IMR-90 (cell line): ENCODE data around the gene ZG16B. TPM values are rescaled to one million over a fixed set of nuclear protein-coding genes. Genes with fewer than 3 reads are reported as not detected.

Source experiments
- ATAC-seq: fragments of 200-7000 bp; cut with Tn5 transposase; 2 replicates; pipeline ENCODE4 v1.9.1; 2020; ENCODE audit warnings: low read depth, mild to moderate bottlenecking, moderate library complexity
- BruUV-seq: library from RNA; stranded (reverse); fragments of 400-500 nt; replicated peaks from 2 replicates; lab custom pipeline; 2021; lab: Mats Ljungman, UMichigan
- CTCF ChIA-PET: fragments of 300-600 bp; formaldehyde crosslinking; extraction: SDS; loops from one replicate; lab custom pipeline; 2021; ENCODE audit warnings: antibody characterized with exemption; lab: Yijun Ruan, JAX
- POLR2A ChIA-PET: fragments of 300-600 bp; sonication (Branson Sonifier 250); formaldehyde crosslinking; loops from one replicate; lab custom pipeline; 2022; ENCODE audit warnings: antibody characterized with exemption; ENCODE audit not compliant: unreplicated experiment; lab: Charles Lee
- DNase-seq: peaks from one replicate; pipeline ENCODE4 v3.0.0; 2013
- H2AFZ ChIP-seq: replicated peaks from 2 replicates; pipeline ENCODE3; 2013; ENCODE audit warnings: low read length, mild to moderate bottlenecking; ENCODE audit not compliant: poor library complexity
- H2AK5ac ChIP-seq: 2 replicates; pipeline ENCODE4 v1.6.1; 2013; ENCODE audit warnings: low read depth, low read length, inconsistent platforms
- H2AK9ac ChIP-seq: replicated peaks from 2 replicates; pipeline ENCODE3; 2013; ENCODE audit warnings: mild to moderate bottlenecking, low read depth, low read length, moderate library complexity; ENCODE audit not compliant: poor library complexity
- H2BK120ac ChIP-seq: 2 replicates; pipeline ENCODE4 v1.6.1; 2013; ENCODE audit warnings: low read depth, low read length, inconsistent platforms
- H2BK15ac ChIP-seq: 3 replicates; pipeline ENCODE4 v1.6.1; 2013; ENCODE audit warnings: low read depth, low read length, inconsistent platforms
- H2BK20ac ChIP-seq: 2 replicates; pipeline ENCODE4 v1.6.1; 2013; ENCODE audit warnings: low read depth, mild to moderate bottlenecking, inconsistent platforms, low read length, moderate library complexity
- H2BK5ac ChIP-seq: 2 replicates; pipeline ENCODE4 v1.6.1; 2013; ENCODE audit warnings: mild to moderate bottlenecking, low read depth, low read length, inconsistent platforms; ENCODE audit not compliant: poor library complexity, severe bottlenecking
- H3K14ac ChIP-seq: replicated peaks from 2 replicates; pipeline ENCODE4 v1.6.1; 2013; ENCODE audit warnings: low read depth, low read length, inconsistent platforms
- H3K18ac ChIP-seq: 2 replicates; pipeline ENCODE4 v1.6.1; 2013; ENCODE audit warnings: low read depth, low read length, control low read depth
- H3K23ac ChIP-seq: 2 replicates; pipeline ENCODE4 v1.6.1; 2013; ENCODE audit warnings: low read depth, low read length, inconsistent platforms
- H3K27ac ChIP-seq: 2 replicates; pipeline ENCODE4 v1.5.1; 2013; ENCODE audit warnings: mild to moderate bottlenecking, control low read depth, low read length; ENCODE audit not compliant: insufficient read depth
- H3K27me3 ChIP-seq: 2 replicates; pipeline ENCODE4 v1.6.1; 2013; ENCODE audit warnings: low read length; ENCODE audit not compliant: control insufficient read depth, insufficient read depth
- H3K36me3 ChIP-seq: 2 replicates; pipeline ENCODE4 v1.6.1; 2013; ENCODE audit warnings: low read length, mixed read lengths; ENCODE audit not compliant: control insufficient read depth, insufficient read depth
- H3K4ac ChIP-seq: 2 replicates; pipeline ENCODE4 v1.6.1; 2013; ENCODE audit warnings: low read depth, low read length, inconsistent platforms
- H3K4me1 ChIP-seq: 2 replicates; pipeline ENCODE4 v1.6.1; 2013; ENCODE audit warnings: low read length, mixed read lengths; ENCODE audit not compliant: control insufficient read depth, insufficient read depth
- H3K4me2 ChIP-seq: 2 replicates; pipeline ENCODE4 v1.6.1; 2013; ENCODE audit warnings: low read depth, mild to moderate bottlenecking, control low read depth, low read length, moderate library complexity
- H3K4me3 ChIP-seq: 2 replicates; pipeline ENCODE4 v1.5.1; 2013; ENCODE audit warnings: low read depth, mild to moderate bottlenecking, control low read depth, low read length, moderate library complexity; ENCODE audit not compliant: insufficient read depth
- H3K56ac ChIP-seq: 2 replicates; pipeline ENCODE4 v1.6.1; 2013; ENCODE audit warnings: low read length, inconsistent platforms; ENCODE audit not compliant: insufficient read depth; ENCODE audit errors: extremely low read depth
- H3K79me1 ChIP-seq, 2 experiments: 2 replicates each; pipeline ENCODE4 v1.6.1; 2013; ENCODE audit warnings: low read length in 2 of 2, inconsistent platforms in 1 of 2, low read depth in 1 of 2
- H3K9ac ChIP-seq: 2 replicates; pipeline ENCODE4 v1.6.1; 2013; ENCODE audit warnings: low read depth, low read length, control low read depth
- H3K9me1 ChIP-seq: 2 replicates; pipeline ENCODE4 v1.6.1; 2013; ENCODE audit warnings: low read length, inconsistent platforms; ENCODE audit not compliant: insufficient read depth
- H3K9me3 ChIP-seq: 2 replicates; pipeline ENCODE4 v1.6.1; 2013; ENCODE audit warnings: low read length; ENCODE audit not compliant: control insufficient read depth, insufficient read depth
- H4K20me1 ChIP-seq: 2 replicates; pipeline ENCODE4 v1.6.1; 2013; ENCODE audit warnings: low read length, inconsistent platforms; ENCODE audit not compliant: insufficient read depth
- H4K5ac ChIP-seq: 2 replicates; pipeline ENCODE4 v1.6.1; 2013; ENCODE audit warnings: mild to moderate bottlenecking, low read depth, low read length, control low read depth
- H4K8ac ChIP-seq, 2 experiments: 2 replicates each; pipeline ENCODE4 v1.6.1; 2013; ENCODE audit warnings: low read depth in 2 of 2, low read length in 2 of 2, control low read depth in 1 of 2, inconsistent platforms in 1 of 2
- H4K91ac ChIP-seq: 2 replicates; pipeline ENCODE4 v1.6.1; 2013; ENCODE audit warnings: low read depth, low read length, inconsistent platforms; ENCODE audit not compliant: insufficient read depth
- CEBPB ChIP-seq: IDR thresholded peaks from 2 replicates; pipeline ENCODE4 v1.6.1; 2012; ENCODE audit warnings: low read depth, low read length, improper control_type of control experiment
- CHD1 ChIP-seq: IDR thresholded peaks from 2 replicates; pipeline ENCODE4 v1.6.1; 2012; ENCODE audit warnings: low read depth, low read length, improper control_type of control experiment
- NFE2L2 ChIP-seq: fragments of 150-350 bp; IDR thresholded peaks from 2 replicates; pipeline ENCODE4 v1.6.1; 2016; ENCODE audit warnings: low read depth, mild to moderate bottlenecking, low read length
- POLR2A ChIP-seq: IDR thresholded peaks from 2 replicates; pipeline ENCODE4 v1.6.1; 2012; ENCODE audit warnings: mild to moderate bottlenecking, low read depth, low read length
- RCOR1 ChIP-seq: IDR thresholded peaks from 2 replicates; pipeline ENCODE4 v1.6.1; 2012; ENCODE audit warnings: mild to moderate bottlenecking, low read length, improper control_type of control experiment; ENCODE audit not compliant: insufficient replicate concordance
- USF2 ChIP-seq: fragments of 150-350 bp; IDR thresholded peaks from 2 replicates; pipeline ENCODE4 v1.6.1; 2017; ENCODE audit warnings: mild to moderate bottlenecking, antibody characterized with exemption, low read length, low read depth
- WGBS, 2 experiments: methylation state at CpG; one replicate each; pipeline versions ENCODE4 v1.1.5 to v1.1.7; 2013; ENCODE audit warnings: missing lambda C conversion rate in 2 of 2; ENCODE audit not compliant: insufficient read length in 1 of 2; ENCODE audit errors: extremely low coverage in 2 of 2; 5-methylcytosine and 5-hydroxymethylcytosine counted together
- dilution Hi-C: fragments of 300-500 bp; cut with HindIII; formaldehyde crosslinking; loops from one replicate; pipeline ENCODE4 v1.14.3; 2018; ENCODE audit warnings: low sequenced_read_pairs; ENCODE audit not compliant: unreplicated experiment
- in situ Hi-C: fragments of 300-500 bp; cut with MboI; formaldehyde crosslinking; loops from 3 replicates; pipeline ENCODE4 v1.14.3; 2019; ENCODE audit warnings: low sequenced_read_pairs, inconsistent platforms, mixed read lengths
- intact Hi-C: fragments of 100-400 bp; cut with micrococcal nuclease; formaldehyde crosslinking; loops from 2 replicates; pipeline ENCODE4 v1.10.0; 2022
- polyA plus RNA-seq, 3 experiments: library from polyadenylated mRNA; depleted of rRNA; stranded (reverse); fragments of >200 nt; gene quantifications; 2 replicates each; pipeline ENCODE4 v1.2.3, GENCODE V29; 2012; ENCODE audit warnings: low replicate concordance in 1 of 3
- total RNA-seq: library from RNA; depleted of rRNA; stranded (reverse); fragments of >200 nt; gene quantifications from 2 replicates; pipeline ENCODE4 v1.2.3, GENCODE V29; 2012

The ZG16B gene
- total and polyA plus RNA-seq, 2 of the 4 experiments (the other 2 are of a cell fraction): 0.54 to 0.65 TPM

- Histone ChIP-seq H3K27me3 (peaks cover 21% of the 10 kb centered on the region), H2BK5ac (no peak overlapping the region), H2AFZ (no peak overlapping the region), H3K79me1 (no peaks in the 10 kb centered on the region), H3K56ac (no peak overlapping the region), H3K36me3 (no peaks in the 10 kb centered on the region), H2BK120ac (no peak overlapping the region), H3K4me2 (no peak overlapping the region), H3K4ac (no peak overlapping the region), H3K4me1 (0 out of 2 replicates have a peak, but pooled peaks cover 2% of the 10 kb centered on the region), H4K20me1 (no peaks in the 10 kb centered on the region), H4K8ac (no peak overlapping the region), H4K91ac (no peak overlapping the region), H2BK20ac (no peak overlapping the region), H3K18ac (no peak overlapping the region), H3K23ac (no peak overlapping the region), H3K9me3 (peaks cover 14% of the 10 kb centered on the region), H3K14ac (no peak overlapping the region), H2BK15ac (no peak overlapping the region), H3K4me3 (no peak overlapping the region), H3K9me1 (no peaks in the 10 kb centered on the region), H3K27ac (no peak overlapping the region), H4K5ac (no peak overlapping the region), H2AK9ac (peak overlapping the region; percentile 28), H3K9ac (no peak overlapping the region), H2AK5ac (no peak overlapping the region)
- in situ Hi-C loops (no loop called here), dilution Hi-C loops (no loop called here), intact Hi-C loops (no loop called here)
- TF ChIP-seq NFE2L2 (no peak), RCOR1 (no peak), CHD1 (no peak), CEBPB (no peak), USF2 (no peak), POLR2A (no peak)
- CTCF ChIA-PET: no interaction called here
- DNase-seq (no peak), ATAC-seq (no peak)
- POLR2A ChIA-PET: no interaction called here
- WGBS, 2 experiments: 39% methylated on average over 8 of the region's 23 CpGs; no CpG with 5 or more reads in 1 of the 2 experiments
- no TSS peak for BruUV-seq
These were observed 28.3 kb downstream of the ZG16B start for GRCh38 chr16:2858245-2859025.
